Chondrocyte (in vitro differentiated cells): ENCODE results near the gene LRRC4B. TPM values are rescaled to one million over a fixed set of nuclear protein-coding genes. Genes with fewer than 3 reads are reported as not detected.

ENCODE experiments used
- DNase-seq: peaks from one replicate; pipeline ENCODE4 v3.0.0; 2021; ENCODE audit warnings: mixed read lengths, low spot score
- H3K27ac Mint-ChIP-seq: one replicate; pipeline ENCODE4 v1.8.0; 2021; ENCODE audit warnings: mild to moderate bottlenecking, moderate library complexity, mixed read lengths; ENCODE audit not compliant: unreplicated experiment
- H3K27me3 Mint-ChIP-seq: 2 replicates; pipeline ENCODE4 v1.8.0; 2021; ENCODE audit warnings: low read depth, mixed read lengths
- H3K36me3 Mint-ChIP-seq: 2 replicates; pipeline ENCODE4 v1.8.0; 2021; ENCODE audit warnings: low read depth, mixed read lengths
- H3K4me1 Mint-ChIP-seq: 2 replicates; pipeline ENCODE4 v1.8.0; 2021; ENCODE audit warnings: low read depth, mild to moderate bottlenecking, mixed read lengths
- H3K4me3 Mint-ChIP-seq: one replicate; pipeline ENCODE4 v1.8.0; 2021; ENCODE audit warnings: mild to moderate bottlenecking, moderate library complexity, mixed read lengths; ENCODE audit not compliant: unreplicated experiment
- H3K9me3 Mint-ChIP-seq: 2 replicates; pipeline ENCODE4 v1.8.0; 2021; ENCODE audit warnings: low read depth, mixed read lengths
- total RNA-seq: library from RNA; stranded (reverse); gene quantifications from 3 replicates; pipeline ENCODE4 v1.2.1, GENCODE V29; 2021
- TF ChIP-seq, protein P1 (sequence below): fragments of 200-600 bp; sonication (generic); IDR thresholded peaks from 2 replicates; pipeline ENCODE4 v1.5.0; 2021; ENCODE audit warnings: antibody characterized with exemption, mild to moderate bottlenecking, moderate library complexity

Gene LRRC4B
- total RNA-seq, 1 donor from 2014 or later: 0.52 TPM

DNA sequence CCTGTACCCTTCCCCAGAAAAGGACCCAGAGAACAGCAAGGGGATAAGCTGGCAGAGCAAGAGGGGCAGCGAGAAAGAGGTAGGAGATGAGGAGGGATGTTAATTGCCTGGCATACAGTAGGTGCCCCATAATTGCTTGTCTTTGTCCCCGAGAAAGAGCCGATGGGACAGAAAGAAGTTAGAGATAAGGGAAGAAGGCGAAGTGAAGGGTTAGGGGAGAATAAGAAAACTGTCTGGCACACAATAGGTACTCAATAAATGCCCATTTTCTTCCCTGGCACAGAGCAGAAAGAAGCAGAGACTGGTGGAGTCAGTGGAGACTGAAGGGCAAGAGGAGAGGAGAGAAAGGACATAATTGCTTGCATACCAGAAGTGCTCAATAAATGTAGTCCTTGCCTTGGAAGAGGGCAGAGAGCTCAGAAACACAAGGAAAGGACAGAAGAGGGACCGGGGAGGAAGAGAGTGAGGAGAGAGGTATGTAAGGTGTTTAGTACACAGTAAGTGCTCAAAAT is 73.2 kb downstream of the LRRC4B start:
- Mint-ChIP-seq H3K4me1 (peaks cover 9% of the 10 kb centered on the region), H3K9me3 (no peaks in the 10 kb centered on the region), H3K4me3 (no peak overlapping the region), H3K27ac (no peak overlapping the region), H3K36me3 (peaks cover 5% of the 10 kb centered on the region), H3K27me3 (peaks cover 38% of the 10 kb centered on the region)
- TF ChIP-seq, protein P1, sequence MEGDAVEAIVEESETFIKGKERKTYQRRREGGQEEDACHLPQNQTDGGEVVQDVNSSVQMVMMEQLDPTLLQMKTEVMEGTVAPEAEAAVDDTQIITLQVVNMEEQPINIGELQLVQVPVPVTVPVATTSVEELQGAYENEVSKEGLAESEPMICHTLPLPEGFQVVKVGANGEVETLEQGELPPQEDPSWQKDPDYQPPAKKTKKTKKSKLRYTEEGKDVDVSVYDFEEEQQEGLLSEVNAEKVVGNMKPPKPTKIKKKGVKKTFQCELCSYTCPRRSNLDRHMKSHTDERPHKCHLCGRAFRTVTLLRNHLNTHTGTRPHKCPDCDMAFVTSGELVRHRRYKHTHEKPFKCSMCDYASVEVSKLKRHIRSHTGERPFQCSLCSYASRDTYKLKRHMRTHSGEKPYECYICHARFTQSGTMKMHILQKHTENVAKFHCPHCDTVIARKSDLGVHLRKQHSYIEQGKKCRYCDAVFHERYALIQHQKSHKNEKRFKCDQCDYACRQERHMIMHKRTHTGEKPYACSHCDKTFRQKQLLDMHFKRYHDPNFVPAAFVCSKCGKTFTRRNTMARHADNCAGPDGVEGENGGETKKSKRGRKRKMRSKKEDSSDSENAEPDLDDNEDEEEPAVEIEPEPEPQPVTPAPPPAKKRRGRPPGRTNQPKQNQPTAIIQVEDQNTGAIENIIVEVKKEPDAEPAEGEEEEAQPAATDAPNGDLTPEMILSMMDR: no peak
- no peak for DNase-seq

DNA sequence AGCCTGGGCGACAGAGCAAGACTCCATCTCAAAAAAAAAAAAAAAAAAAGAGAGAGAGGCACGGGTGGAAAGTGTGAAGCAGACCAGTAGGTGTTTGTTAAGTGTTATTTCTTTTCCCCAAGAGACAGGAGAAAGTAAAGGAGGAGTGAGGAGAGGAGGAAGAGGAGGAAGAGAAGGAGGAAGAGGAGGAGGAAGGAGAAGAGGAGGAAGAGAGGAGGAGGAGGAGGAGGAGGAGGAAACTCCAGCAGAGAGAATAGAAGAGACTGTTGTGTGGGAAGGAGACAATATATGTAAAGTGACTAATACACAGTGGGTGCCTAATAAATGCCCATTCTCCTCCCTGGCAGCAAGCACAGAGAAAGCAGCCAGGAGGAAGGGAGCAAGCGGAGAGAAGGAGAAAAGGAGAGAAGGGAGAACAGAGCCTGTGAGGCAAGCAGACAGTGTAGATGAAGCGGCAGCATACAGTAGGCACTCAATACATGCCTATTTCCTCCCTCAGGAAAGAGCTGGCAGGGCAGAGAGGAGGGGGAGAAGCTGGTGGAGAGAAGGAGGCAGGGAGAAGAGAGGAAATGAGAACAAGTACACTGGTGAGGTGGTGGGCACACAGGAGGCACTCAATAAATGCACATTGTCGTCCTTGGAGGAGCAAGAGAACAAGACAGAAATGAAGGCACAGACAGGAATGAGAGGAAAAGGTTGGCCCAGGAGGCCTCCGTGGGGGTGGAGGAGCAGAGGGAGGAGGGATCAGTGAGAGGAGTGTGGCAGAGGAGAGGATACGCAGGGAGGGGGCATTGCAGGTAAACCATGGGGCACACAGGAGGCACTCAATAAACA is 73.8 kb downstream of the LRRC4B start:
- DNase-seq: peak; percentile 33
- no peaks in the 10 kb centered on the region for H3K9me3 Mint-ChIP-seq
- H3K27ac Mint-ChIP-seq: no peak overlapping the region
- peaks cover 9% of the 10 kb centered on the region for H3K4me1 Mint-ChIP-seq
- TF ChIP-seq, protein P1: no peak
- peaks cover 41% of the 10 kb centered on the region for H3K27me3 Mint-ChIP-seq
- no peak overlapping the region for H3K4me3 Mint-ChIP-seq
- H3K36me3 Mint-ChIP-seq: peaks cover 5% of the 10 kb centered on the region

DNA sequence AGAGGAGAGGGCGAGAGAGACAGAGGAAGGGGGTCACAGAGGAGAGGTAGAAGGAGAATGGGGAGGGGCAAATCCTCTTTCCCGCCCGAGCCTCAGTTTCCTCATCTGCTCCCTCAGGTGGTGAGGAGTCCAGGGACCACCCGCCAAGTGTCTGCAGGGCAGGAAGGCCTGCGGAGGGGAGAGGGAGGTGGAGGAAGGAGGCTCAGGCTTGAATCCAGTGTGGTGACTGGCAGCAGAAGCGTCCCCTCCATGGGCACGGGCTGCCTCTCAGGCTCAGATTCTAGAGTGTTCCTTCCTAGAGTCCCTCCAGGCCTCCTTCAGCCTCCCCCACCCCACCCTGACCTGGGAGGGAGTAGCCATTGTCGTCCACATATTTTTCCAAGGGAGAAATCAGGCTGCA is 75.1 kb downstream of the LRRC4B start:
- no peak overlapping the region for H3K4me3 Mint-ChIP-seq
- peaks cover 52% of the 10 kb centered on the region for H3K27me3 Mint-ChIP-seq
- H3K9me3 Mint-ChIP-seq: no peaks in the 10 kb centered on the region
- TF ChIP-seq, protein P1: no peak
- no peak overlapping the region for H3K27ac Mint-ChIP-seq
- peaks cover 9% of the 10 kb centered on the region for H3K4me1 Mint-ChIP-seq
- H3K36me3 Mint-ChIP-seq: peaks cover 8% of the 10 kb centered on the region
- peak; percentile 64 for DNase-seq

DNA sequence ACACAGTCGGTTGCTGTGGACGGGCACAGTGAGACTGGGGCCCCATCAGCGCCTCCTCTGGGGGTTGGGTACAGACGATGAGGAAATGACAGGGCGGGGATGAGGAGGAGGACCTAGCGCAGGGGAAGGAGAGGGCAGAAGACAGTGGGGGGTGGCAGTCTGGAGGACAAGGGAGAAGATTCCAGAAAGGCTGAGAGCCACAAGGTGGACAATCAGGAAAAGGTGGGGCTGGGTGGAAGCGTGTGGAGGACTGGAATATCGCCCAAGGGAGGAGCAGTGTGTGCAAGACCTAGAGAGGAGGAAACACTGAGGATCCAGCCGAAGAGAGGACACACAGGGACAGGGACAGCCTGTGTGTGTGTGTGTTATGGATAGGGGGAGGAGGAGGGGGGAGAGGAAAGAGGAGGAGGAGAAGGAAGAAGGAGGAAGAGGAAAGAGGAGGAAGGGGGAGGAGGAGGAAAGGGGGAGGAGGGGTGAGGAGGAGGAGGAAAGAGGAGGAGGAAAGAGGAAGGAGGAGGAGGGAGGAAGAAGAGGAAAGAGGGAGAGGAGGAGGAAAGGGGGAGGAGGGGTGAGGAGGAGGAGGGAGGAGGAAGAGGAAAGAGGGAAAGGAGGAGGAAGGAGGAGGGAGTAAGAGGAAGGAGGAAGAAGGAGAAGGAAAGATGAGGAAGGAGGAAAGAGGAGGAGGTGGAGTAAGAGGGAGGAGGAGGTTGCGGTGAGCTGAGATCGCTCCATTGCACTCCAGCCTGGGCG is 75.8 kb downstream of the LRRC4B start:
- H3K27me3 Mint-ChIP-seq: peaks cover 56% of the 10 kb centered on the region

More for the DNA sequence above, 75.8 kb downstream of the LRRC4B start:
- Mint-ChIP-seq H3K4me3 (no peak overlapping the region), H3K9me3 (no peaks in the 10 kb centered on the region), H3K4me1 (peaks cover 9% of the 10 kb centered on the region), H3K27ac (no peak overlapping the region), H3K36me3 (peaks cover 8% of the 10 kb centered on the region)
- peak; percentile 63 for DNase-seq
- TF ChIP-seq, protein P1: no peak
